Esophagus muscularis mucosa (tissue), 3 donors: ENCODE data around the gene IKZF4.

Source experiments
- POLR2AphosphoS5 ChIP-seq, 2 donors: sonication (generic); formaldehyde crosslinking; IDR thresholded peaks; one replicate each; pipeline ENCODE4 v1.6.1; 2017; ENCODE audit warnings: antibody characterized with exemption in 2 of 2
- TF ChIP-seq, protein P1 (sequence below), 3 experiments: fragments of 200-600 bp in 2 of 3; fragments of 450-650 bp in 1 of 3; sonication (generic) in 2 of 3; IDR thresholded peaks; one replicate each; pipeline ENCODE4 v1.5.1; 2017 to 2019; ENCODE audit warnings: antibody characterized with exemption in 3 of 3, mild to moderate bottlenecking in 2 of 3, moderate library complexity in 1 of 3

DNA sequence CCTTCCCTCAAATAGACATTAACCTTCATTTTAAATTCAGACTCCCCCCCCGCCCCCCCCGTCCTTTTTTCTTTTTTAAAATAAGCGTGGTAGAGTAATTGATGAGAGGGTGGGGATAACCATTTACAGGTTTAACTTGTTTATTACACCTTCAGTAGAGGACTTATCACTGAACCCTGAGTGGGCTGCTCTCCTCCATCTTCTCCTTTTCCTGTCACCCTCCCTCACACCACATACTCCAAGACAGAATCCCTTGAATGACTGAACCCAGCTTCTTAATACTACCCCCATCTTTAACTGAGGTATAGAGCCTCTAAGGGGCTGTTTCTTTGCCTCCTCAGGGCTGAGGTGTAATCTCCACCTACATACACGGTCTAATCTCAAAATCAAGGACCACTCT is 3.7 kb upstream of the IKZF4 start:
- TF ChIP-seq, protein P1, sequence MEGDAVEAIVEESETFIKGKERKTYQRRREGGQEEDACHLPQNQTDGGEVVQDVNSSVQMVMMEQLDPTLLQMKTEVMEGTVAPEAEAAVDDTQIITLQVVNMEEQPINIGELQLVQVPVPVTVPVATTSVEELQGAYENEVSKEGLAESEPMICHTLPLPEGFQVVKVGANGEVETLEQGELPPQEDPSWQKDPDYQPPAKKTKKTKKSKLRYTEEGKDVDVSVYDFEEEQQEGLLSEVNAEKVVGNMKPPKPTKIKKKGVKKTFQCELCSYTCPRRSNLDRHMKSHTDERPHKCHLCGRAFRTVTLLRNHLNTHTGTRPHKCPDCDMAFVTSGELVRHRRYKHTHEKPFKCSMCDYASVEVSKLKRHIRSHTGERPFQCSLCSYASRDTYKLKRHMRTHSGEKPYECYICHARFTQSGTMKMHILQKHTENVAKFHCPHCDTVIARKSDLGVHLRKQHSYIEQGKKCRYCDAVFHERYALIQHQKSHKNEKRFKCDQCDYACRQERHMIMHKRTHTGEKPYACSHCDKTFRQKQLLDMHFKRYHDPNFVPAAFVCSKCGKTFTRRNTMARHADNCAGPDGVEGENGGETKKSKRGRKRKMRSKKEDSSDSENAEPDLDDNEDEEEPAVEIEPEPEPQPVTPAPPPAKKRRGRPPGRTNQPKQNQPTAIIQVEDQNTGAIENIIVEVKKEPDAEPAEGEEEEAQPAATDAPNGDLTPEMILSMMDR (IDR thresholded peaks at IDR 0.05) = no peak
- TF ChIP-seq POLR2AphosphoS5 (IDR thresholded peaks at IDR 0.05) = no peak
